Panc1 (cell line): ENCODE data around the gene FGR. TPM values are rescaled to one million over a fixed set of nuclear protein-coding genes. Genes with fewer than 3 reads are reported as not detected.
A peak's percentile ranks its signal among the peaks of the same experiment; 100 is the strongest.

ENCODE experiments used
- ATAC-seq: fragments of 200-7000 bp; cut with Tn5 transposase; 2 replicates; pipeline ENCODE4 v1.9.1; 2020; ENCODE audit warnings: mild to moderate bottlenecking, moderate library complexity
- BruUV-seq: library from RNA; stranded (reverse); fragments of 400-500 nt; replicated peaks from 2 replicates; lab custom pipeline; 2021; lab: Mats Ljungman, UMichigan
- CTCF ChIA-PET: fragments of 300-600 bp; sonication (Branson Sonifier 250); formaldehyde crosslinking; loops from one replicate; lab custom pipeline; 2022; ENCODE audit warnings: antibody characterized with exemption; lab: Charles Lee
- POLR2A ChIA-PET: fragments of 300-600 bp; sonication (Branson Sonifier 250); formaldehyde crosslinking; loops from one replicate; lab custom pipeline; 2022; ENCODE audit warnings: antibody characterized with exemption; lab: Charles Lee
- DNase-seq: peaks from one replicate; pipeline ENCODE4 v3.0.0-alpha.2; 2010; ENCODE audit warnings: low read depth, low spot score
- H3K27ac ChIP-seq: 2 replicates; pipeline ENCODE4 v1.5.1; 2011; ENCODE audit warnings: mild to moderate bottlenecking, low read length, inconsistent platforms
- H3K27me3 ChIP-seq: fragments of 200-500 bp; sonication (Bioruptor generic); 2 replicates; pipeline ENCODE4 v1.6.0; 2014; ENCODE audit warnings: low read length, inconsistent platforms; ENCODE audit not compliant: control insufficient read depth, insufficient read depth
- H3K36me3 ChIP-seq: fragments of 200-500 bp; sonication (Bioruptor generic); 2 replicates; pipeline ENCODE4 v1.5.1; 2014; ENCODE audit warnings: inconsistent platforms, mild to moderate bottlenecking, low read length, moderate library complexity; ENCODE audit not compliant: control insufficient read depth, insufficient read depth
- H3K4me1 ChIP-seq: 2 replicates; pipeline ENCODE4 v1.5.1; 2011; ENCODE audit warnings: inconsistent platforms, mild to moderate bottlenecking, low read length, moderate library complexity; ENCODE audit not compliant: control insufficient read depth, insufficient read depth
- H3K4me3 ChIP-seq, 2 experiments: 2 replicates each; pipeline ENCODE4 v1.5.1; 2011 to 2012; ENCODE audit warnings: low read depth in 2 of 2, low read length in 2 of 2, mild to moderate bottlenecking in 2 of 2, inconsistent platforms in 1 of 2, moderate library complexity in 1 of 2
- H3K9me3 ChIP-seq: fragments of 200-500 bp; sonication (Bioruptor generic); 2 replicates; pipeline ENCODE4 v1.5.1; 2014; ENCODE audit warnings: low read depth, mild to moderate bottlenecking, inconsistent platforms, low read length, moderate library complexity; ENCODE audit not compliant: control insufficient read depth, insufficient read depth
- CTCF ChIP-seq: fragments of 450-650 bp; IDR thresholded peaks from 2 replicates; pipeline ENCODE4 v1.5.1; 2017; ENCODE audit warnings: mild to moderate bottlenecking
- POLR2AphosphoS5 ChIP-seq: IDR thresholded peaks from 2 replicates; pipeline ENCODE4 v1.6.1; 2012; ENCODE audit warnings: mild to moderate bottlenecking, low read depth, low read length, moderate library complexity
- REST ChIP-seq, 2 experiments: IDR thresholded peaks; 2 replicates each; pipeline ENCODE4 v1.6.1; 2011 to 2012; ENCODE audit warnings: low read depth in 2 of 2, control low read depth in 1 of 2, low read length in 1 of 2, mild to moderate bottlenecking in 1 of 2, moderate library complexity in 1 of 2; ENCODE audit not compliant: insufficient read depth in 1 of 2
- SIN3A ChIP-seq: IDR thresholded peaks from 2 replicates; pipeline ENCODE4 v1.6.1; 2012; ENCODE audit warnings: low read depth, mild to moderate bottlenecking, low read length, moderate library complexity, borderline replicate concordance; ENCODE audit not compliant: insufficient read depth
- TCF7L2 ChIP-seq: IDR thresholded peaks from 2 replicates; pipeline ENCODE4 v1.6.1; 2011; ENCODE audit warnings: mild to moderate bottlenecking, low read depth, low read length, inconsistent platforms
- in situ Hi-C: cut with HindIII; loops from 2 replicates; pipeline ENCODE4 v1.10.0; 2016; ENCODE audit warnings: low sequenced_read_pairs, low pct_unique_long_range_greater_than_20kb
- intact Hi-C: fragments of 100-400 bp; cut with micrococcal nuclease; formaldehyde crosslinking; loops from one replicate; pipeline ENCODE4 v1.10.0; 2022; ENCODE audit not compliant: unreplicated experiment
- total RNA-seq: library from RNA; stranded (reverse); gene quantifications from one replicate; pipeline ENCODE4 v1.2.1, GENCODE V29; 2021; ENCODE audit not compliant: unreplicated experiment

Gene FGR
- total RNA-seq, 1 experiment from 2014 or later, result 0.18 TPM

GRCh38 chr1:27574001-27574781 lies 60.8 kb downstream of the FGR start:
- DNase-seq (no peak), ATAC-seq (no peak)
- intact Hi-C loops (no loop called here), in situ Hi-C loops (no loop called here)
- TF ChIP-seq CTCF, result no peak
- no peak for TF ChIP-seq TCF7L2
- no peak for TF ChIP-seq REST (IDR thresholded peaks at IDR 0.05; ENCODE audit: insufficient read depth in 1 of 2, low read depth in 2 of 2, low read length in 1 of 2)
- TF ChIP-seq POLR2AphosphoS5, result no peak
- TF ChIP-seq SIN3A, result no peak
- BruUV-seq, result no TSS peak
- Histone ChIP-seq H3K27me3 (no peaks in the 10 kb centered on the region), H3K4me1 (peaks cover 76% of the 10 kb centered on the region), H3K27ac (peak overlapping the region; percentile 91), H3K4me3 (peak overlapping the region in 1 of 2 experiments; percentile 56; a peak in 2 of 4 replicates), H3K9me3 (no peaks in the 10 kb centered on the region), H3K36me3 (no peaks in the 10 kb centered on the region)
- ChIA-PET CTCF (interaction anchor here (0.5 to 7.6 kb wide), 5 partner anchors 17 to 117 kb away, joined by 3 to 46 read pairs (median 4); no protein-coding TSS in a partner anchor), POLR2A (no interaction called here)

GRCh38 chr1:27572679-27573426 lies 62.1 kb downstream of the FGR start:
- CTCF ChIA-PET, result interaction anchor here (0.5 to 7.6 kb wide), 4 partner anchors 16 to 540 kb away, joined by 3 to 46 read pairs (median 10); no protein-coding TSS in a partner anchor
- in situ Hi-C loops, result no loop called here

More at GRCh38 chr1:27572679-27573426, 62.1 kb downstream of the FGR start:
- peak overlapping the region in 1 of 2 experiments; percentile 23; a peak in 2 of 4 replicates for H3K4me3 ChIP-seq
- no peaks in the 10 kb centered on the region for H3K27me3 ChIP-seq
- no TSS peak for BruUV-seq
- peaks cover 81% of the 10 kb centered on the region for H3K4me1 ChIP-seq
- no peaks in the 10 kb centered on the region for H3K9me3 ChIP-seq
- intact Hi-C loops, result no loop called here
- H3K36me3 ChIP-seq, result no peaks in the 10 kb centered on the region
- ATAC-seq (no peak), DNase-seq (no peak)
- POLR2A ChIA-PET, result no interaction called here
- no peak for TF ChIP-seq REST (IDR thresholded peaks at IDR 0.05; ENCODE audit: insufficient read depth in 1 of 2, low read depth in 2 of 2, low read length in 1 of 2)
- TF ChIP-seq SIN3A, result no peak
- no peak for TF ChIP-seq TCF7L2
- no peak for TF ChIP-seq POLR2AphosphoS5
- no peak for TF ChIP-seq CTCF
- H3K27ac ChIP-seq, result peak overlapping the region; percentile 91
